NCI-H1092 treated with DMSO at 0.1 percent for 48 hours (cell line): ENCODE measurements around the gene LYZL1.
A peak's percentile ranks its signal among the peaks of the same experiment; 100 is the strongest.
"Not testable (repeated sequence)": the region's sequence is repeated elsewhere in the genome, so short reads cannot be mapped to it uniquely, and the experiment has no call there.

Experiments used
- DNase-seq: peaks from one replicate; lab custom pipeline; 2025; lab: John Stamatoyannopoulos, UW

The LYZL1 gene

GRCh38 chr10:29263506-29263905 is 25.4 kb upstream of the LYZL1 start:
- DNase-seq, result no peak

GRCh38 chr10:29265210-29265768 is 23.6 kb upstream of the LYZL1 start:
- no peak for DNase-seq

GRCh38 chr10:29266641-29267040 is 22.2 kb upstream of the LYZL1 start:
- DNase-seq, result peak; percentile 67

GRCh38 chr10:29268011-29268410 is 20.9 kb upstream of the LYZL1 start:
- DNase-seq, result no peak

- no peak for DNase-seq
Observed at GRCh38 chr10:29269486-29269885, 19.4 kb upstream of the LYZL1 start.

DNA sequence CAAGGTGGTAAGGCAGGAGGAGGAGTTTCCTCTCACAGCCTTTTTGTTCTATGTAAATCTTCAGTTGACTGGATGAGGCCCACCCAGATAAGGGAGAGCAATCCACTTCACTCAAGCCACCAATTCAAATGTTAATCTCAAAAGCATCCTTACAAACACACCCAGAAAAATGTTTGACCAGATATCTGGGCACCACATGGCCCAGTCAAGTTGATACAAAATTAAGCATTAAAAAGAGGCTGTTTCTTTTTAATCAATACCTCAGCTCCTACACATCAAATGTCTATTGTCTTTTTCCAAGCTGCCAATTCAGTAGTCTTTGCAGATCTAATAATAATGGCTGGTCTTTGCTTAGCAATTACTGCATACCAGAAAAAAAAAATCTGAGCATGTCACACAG is 18.0 kb upstream of the LYZL1 start:
- DNase-seq, result no peak

DNA sequence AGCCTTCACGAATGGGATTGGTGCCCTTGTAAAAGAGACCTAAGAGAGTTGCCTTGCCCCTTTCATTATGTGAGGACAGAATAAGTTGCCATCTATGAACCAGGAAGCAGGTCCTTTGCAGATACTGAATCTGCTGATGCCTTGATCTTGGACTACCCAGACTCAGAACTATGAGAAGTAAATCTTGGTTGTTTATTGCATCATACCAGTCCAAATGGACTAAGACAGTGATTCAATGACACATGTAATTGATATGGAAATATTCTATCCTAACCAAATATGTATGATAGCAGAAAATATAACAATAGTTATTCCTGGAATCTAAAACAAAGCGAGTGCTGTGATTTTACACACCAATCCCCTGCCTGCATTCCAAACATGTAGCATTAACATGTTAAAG is 17.0 kb upstream of the LYZL1 start:
- no peak for DNase-seq

DNA sequence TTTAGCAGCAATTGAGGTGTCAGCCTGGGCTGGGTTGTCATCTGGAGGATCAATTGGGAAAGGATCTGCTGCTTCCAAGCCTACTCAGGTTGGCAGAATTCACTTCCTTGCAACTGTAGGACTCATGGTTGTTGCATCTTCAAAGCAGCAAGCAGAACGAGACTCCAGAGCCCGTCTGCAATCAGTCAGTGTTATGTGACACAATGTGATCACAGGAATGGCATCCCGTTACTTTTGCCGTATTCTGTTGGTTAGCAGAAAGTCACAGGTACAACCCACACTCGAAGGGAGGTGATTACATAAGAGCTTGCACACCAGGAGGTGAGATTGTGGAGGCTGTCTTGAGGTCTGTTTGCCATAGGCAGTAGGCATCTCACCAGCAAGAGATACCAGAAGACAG is 15.4 kb upstream of the LYZL1 start:
- no peak for DNase-seq

DNA sequence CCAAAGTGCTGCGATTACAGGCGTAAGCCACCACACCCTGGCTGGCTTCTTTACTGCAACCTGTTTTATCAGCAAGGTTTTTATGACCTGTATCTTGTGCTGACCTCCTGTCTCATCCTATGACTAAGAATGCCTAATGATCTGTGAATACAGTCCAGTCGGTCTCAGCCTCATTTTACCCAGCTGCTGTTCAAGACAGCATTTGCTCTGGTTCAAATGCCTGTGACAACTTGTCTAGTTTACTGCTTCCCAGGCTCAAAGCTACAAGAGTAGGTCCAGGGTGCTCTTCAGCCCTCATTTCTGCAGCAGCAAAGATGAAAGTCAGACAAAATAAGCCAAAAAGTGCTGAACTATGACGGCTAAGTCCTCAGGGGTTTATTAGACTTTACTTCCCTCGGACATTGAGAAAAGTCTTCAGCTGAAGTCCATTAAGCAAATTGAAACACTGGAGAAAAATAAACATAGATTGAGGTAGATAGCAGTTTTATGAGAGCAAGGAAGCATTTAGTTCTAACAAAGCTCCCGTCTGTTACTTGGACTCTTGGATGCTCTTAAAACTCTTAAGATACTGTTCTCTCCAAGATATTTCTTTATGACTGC is 12.5 kb upstream of the LYZL1 start:
- no peak for DNase-seq

DNA sequence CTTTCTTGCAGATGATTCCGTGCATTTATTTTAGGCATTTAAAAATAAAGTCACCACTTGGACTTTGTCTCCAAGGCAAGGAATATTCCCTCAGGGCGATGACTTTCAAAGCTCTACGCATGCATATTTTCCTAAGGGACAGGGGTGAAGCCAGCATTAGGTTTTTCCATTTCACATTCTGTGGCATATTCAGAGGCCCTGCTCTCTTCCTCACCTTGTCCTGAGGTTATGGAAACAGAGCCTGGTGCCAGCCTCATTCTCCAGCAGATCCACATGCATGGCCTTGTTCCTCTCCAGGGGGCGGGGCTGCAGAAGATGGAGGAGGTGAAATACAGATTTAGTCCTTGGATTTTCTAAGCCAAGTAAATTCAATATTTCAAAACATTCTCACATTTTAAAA is 11.6 kb upstream of the LYZL1 start:
- DNase-seq, result no peak

DNA sequence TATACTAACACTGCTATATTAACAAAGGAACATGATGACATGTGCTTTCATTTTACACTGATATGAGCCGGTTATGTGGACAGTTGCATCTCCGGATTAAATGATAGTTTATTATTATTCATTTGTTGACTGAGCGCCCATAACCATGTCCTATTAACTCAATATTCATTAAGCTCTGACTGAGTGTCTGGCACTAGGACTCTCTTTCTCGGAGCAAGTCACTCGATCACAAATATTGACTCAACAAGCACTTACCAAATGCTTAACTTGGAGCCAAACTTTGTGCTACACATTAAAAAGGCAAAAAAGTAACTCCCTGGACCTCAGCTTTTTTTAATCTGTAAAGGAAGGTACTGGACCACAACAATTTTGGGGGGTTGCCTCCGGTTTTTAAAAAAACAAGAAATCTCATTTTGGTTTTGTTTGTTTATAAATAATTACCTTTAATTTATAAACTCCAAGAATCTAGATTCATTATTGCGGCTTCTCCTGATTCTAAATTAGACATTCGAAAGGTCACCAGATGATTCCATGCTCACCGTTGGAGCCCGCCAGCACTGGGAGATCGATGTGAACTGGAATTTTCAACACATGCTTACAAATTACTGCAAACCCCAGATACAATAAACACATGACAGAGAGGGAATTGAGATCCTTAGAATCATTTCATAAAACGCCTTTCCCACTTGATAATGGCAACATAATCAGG is 8.9 kb upstream of the LYZL1 start:
- no peak for DNase-seq

DNA sequence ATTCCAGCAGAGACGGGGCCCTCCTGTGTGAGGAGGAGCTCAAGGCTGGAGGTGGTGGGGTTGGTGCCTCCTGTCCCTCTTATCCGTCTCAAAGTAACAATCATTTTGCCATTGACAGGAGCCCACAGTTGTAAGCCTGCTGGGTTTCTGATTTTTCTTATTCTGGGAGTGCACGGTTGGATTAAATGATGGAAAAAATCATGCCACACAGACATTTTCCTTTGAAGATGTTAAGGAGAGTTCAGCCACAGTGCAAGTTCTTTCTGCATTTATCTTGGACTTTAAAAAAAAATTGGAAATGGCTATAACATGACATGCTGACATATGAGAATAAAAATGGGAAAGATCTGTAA is 8.4 kb upstream of the LYZL1 start:
- no peak for DNase-seq

DNA sequence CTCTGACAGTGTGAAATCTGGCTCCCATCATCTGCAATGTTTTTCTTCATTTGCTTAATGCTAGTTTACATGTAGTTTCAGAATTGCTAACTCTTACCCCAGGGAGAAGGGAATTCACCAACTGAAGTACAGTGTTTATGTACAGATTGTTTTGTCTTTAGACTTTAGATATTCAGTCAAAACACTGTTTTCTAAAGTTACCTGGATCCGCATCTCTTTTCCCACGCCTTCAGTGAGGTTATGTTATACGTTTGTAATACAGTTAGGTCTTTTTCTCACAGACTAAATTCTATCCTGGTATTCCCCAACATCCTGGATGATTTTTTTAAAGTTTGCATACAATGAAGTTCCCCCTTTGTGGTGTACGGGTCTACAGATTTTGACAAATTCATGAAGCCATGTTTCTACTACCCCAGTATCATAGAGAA is 3.2 kb upstream of the LYZL1 start:
- no peak for DNase-seq

GRCh38 chr10:29287635-29288034 is 1.2 kb upstream of the LYZL1 start:
- DNase-seq, result no peak

DNA sequence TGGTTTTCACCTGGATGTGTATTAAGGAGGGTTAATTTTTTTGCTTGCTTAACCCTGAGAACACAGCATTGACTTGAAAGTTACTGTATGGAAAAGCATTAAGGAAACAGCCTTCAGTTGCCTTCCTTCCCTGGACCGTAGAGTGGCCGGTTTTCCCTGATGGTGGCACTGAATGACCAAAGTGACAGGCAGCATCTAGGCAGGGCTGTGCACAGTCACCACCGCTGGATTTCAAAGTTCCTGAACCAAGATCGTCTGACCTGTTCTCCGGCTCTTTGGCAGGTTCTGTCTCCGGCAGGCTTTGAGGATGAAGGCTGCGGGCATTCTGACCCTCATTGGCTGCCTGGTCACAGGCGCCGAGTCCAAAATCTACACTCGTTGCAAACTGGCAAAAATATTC is 2.7 kb downstream of the LYZL1 start:
- not testable (repeated sequence) for DNase-seq

DNA sequence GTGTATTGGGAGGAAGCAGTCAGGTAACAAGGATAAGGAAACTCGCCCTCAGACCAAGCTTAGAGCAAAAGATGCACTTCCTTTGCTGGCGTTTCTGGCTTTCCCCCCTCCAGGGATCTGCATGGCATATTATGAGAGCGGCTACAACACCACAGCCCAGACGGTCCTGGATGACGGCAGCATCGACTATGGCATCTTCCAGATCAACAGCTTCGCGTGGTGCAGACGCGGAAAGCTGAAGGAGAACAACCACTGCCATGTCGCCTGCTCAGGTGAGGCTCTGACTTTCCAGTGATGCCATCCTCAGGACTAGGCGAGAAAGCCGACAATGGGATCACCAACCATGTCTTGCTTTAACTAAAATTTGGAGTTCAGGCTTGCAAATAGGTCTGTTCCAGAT is 3.5 kb downstream of the LYZL1 start:
- not testable (repeated sequence) for DNase-seq

DNA sequence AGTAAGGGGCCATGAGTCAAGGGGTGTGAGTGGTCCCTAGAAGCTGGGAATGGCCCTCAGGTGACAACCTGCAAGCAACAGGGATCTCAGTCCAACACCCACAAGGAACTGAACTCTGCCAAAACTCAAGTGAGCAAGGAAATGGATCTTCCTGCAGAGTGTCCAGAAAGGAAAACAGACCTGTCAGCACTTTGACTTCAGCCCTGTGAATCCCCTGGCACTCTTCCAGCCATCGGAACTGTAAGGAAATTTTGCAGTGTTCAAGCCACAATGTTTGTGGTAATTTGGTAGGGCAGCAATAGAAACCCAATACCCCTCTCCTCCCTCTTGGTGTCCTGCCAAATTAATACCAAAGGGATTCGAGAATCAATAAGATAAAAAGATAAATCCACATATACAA is 6.9 kb downstream of the LYZL1 start:
- DNase-seq, result no peak

DNA sequence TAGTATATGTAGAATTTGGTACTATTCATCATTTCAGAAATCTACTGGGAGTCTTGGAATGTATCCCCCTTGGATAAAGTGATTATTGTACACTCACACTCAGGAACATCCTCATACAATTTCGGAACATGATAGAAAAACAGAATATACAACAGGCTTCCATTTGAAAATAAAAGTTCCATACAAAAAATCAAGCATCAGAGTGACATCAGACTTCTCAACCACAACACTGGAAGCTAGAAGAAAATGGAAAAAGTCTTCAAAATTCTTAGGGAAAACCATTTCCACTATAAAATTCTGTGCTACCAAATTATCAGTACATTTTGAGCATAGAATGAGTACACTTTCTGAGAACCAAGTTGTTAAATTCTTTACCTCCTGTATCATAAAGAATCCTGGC is 8.8 kb downstream of the LYZL1 start:
- DNase-seq, result no peak

DNA sequence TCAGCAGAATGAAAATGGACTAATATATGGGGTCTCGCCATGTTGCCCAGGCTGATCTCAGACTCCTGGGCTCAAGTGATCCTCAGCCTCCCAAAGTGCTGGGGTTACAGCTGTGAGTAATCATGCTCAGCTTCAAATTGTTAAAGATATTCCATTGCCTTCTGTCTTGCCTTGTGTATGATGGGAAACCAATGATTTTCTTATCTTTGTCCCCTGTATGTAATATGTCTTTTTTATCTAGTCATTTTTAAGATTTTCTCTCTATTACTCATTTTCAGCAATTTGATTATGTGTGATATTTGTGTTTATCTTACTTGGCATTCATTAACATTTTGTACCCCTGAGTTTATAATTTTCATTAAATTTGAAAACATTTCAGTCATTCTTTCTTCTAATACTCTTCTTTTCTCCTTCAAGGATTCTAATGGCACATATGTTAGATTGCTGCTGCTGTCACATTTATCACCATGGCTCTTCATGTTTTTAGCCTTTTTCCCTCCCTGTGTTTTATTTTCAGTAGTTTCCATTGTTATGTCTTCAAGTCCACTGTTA is 12.6 kb downstream of the LYZL1 start:
- DNase-seq, result no peak

GRCh38 chr10:29302499-29302898 is 13.6 kb downstream of the LYZL1 start:
- no peak for DNase-seq

GRCh38 chr10:29304264-29304994 is 15.6 kb downstream of the LYZL1 start:
- peak; percentile 66 for DNase-seq

DNA sequence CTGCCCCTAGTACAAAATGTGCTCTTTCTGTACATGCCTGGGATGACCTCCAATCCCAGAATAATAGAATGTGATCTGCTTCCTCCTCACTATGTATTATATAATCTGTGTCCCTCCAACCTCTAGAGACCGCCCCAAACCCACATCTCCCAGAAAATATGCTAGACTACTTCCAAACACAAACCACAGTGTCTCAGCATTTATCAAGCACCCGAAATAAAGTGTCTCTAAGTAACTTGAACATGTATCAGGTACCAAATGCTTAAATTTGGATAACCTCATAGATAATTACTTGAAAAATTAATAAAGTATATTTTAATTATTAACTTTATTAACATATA is 16.1 kb downstream of the LYZL1 start:
- DNase-seq, result peak; percentile 14

DNA sequence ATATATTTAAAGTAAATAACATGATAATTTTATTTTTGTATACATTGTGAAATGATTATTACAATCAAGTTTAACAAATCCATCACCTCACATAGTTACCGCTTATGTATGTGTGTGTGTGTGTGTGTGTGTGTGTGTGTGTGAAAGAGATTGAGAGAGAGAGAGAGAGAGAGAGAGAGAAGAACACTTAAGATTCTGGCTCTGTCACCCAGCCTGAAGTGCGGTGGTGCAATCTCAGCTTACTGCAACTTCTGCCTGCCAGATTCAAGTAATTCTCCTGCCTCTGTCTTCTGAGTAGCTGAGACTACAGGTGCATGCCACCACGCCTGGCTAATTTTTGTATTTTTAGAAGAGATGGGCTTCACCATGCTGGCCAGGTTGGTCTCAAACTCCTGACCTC is 17.8 kb downstream of the LYZL1 start:
- no peak for DNase-seq
